ENCODE measurements around the gene OMD. TPM values are rescaled to one million over a fixed set of nuclear protein-coding genes. Genes with fewer than 3 reads are reported as not detected.

OMD gene
- total RNA-seq, 2 donors from 2014 or later: 3.6 to 6.5 TPM

- Histone ChIP-seq H3K36me3 (no peaks in the 10 kb centered on the region), H3K27ac (peak overlapping the region in 1 of 2 donors; percentile 5), H3K4me3 (no peak overlapping the region), H3K4me1 (replicated peaks) (no peaks in the 10 kb centered on the region), H3K9me3 (no peaks in the 10 kb centered on the region), H3K27me3 (replicated peaks; ENCODE audit: insufficient read depth) (no peaks in the 10 kb centered on the region)
- WGBS: 71% methylated on average over 5 of the region's 5 CpGs
- TF ChIP-seq POLR2AphosphoS5 (IDR thresholded peaks at IDR 0.05) (no peak), CTCF (IDR thresholded peaks at IDR 0.05) (no peak), POLR2A (IDR thresholded peaks at IDR 0.05) (no peak)
- no peak for DNase-seq (ENCODE audit: low spot score)
- intact Hi-C loops (cut with DNase I): no loop called here
Observed at GRCh38 chr9:92432972-92433548, 8.8 kb upstream of the OMD start.

DNA sequence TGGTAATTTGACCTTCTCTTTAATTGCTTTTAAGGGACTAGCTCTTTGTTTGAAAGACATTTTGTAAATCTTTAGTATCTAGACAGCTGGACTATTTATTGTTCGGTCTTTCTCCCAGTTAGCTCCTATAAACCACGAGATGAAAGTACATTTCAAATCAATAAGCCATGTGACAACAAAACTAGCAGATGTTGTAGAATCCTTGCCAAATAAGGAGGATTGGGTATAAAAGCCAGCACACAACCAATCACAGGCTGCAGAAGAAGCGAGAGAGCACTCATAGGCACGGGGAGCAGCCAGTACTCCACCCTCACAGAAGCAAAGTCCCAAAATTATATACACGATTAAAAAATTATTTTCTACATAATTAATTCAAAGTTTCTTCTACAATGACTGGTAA lies 8.1 kb upstream of the OMD start:
- peak; percentile 16 for TF ChIP-seq POLR2AphosphoS5 (IDR thresholded peaks at IDR 0.05)
- TF ChIP-seq POLR2A (IDR thresholded peaks at IDR 0.05): no peak
- Histone ChIP-seq H3K4me1 (replicated peaks) (no peaks in the 10 kb centered on the region), H3K27me3 (replicated peaks; ENCODE audit: insufficient read depth) (no peaks in the 10 kb centered on the region), H3K27ac (peak overlapping the region in 1 of 2 donors; percentile 5), H3K9me3 (no peaks in the 10 kb centered on the region), H3K36me3 (no peaks in the 10 kb centered on the region), H3K4me3 (no peak overlapping the region)
- WGBS: 30% methylated on average over 5 of the region's 5 CpGs
- intact Hi-C loops (cut with DNase I): no loop called here
- no peak for DNase-seq (ENCODE audit: low spot score)

DNA sequence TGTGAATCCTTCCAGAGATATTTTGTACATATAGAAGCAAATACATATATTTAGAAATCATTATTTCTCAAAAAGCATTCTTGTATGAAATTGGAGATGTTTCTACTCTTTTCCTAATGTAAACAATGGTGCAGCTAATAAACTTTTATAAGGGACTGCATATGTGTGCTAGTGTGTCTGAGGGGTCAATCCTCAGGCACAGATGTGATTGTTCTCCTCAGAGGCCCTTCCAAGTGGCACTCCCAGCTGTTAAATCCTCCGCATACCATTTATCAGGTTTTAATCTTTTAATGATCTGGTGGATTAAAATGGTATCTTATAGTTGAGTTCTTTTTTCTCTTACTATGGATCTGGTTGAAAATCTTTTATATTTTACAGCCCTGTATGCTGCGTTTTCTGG lies 5.6 kb upstream of the OMD start:
- Histone ChIP-seq H3K4me1 (replicated peaks) (no peaks in the 10 kb centered on the region), H3K27me3 (replicated peaks; ENCODE audit: insufficient read depth) (no peaks in the 10 kb centered on the region), H3K36me3 (no peaks in the 10 kb centered on the region), H3K27ac (no peak overlapping the region), H3K4me3 (no peak overlapping the region), H3K9me3 (no peaks in the 10 kb centered on the region)
- no peak for TF ChIP-seq POLR2AphosphoS5 (IDR thresholded peaks at IDR 0.05)
- TF ChIP-seq CTCF (IDR thresholded peaks at IDR 0.05): no peak
- TF ChIP-seq POLR2A (IDR thresholded peaks at IDR 0.05): no peak
- no peak for DNase-seq (ENCODE audit: low spot score)
- WGBS: 48% methylated on average over 2 of the region's 2 CpGs
- intact Hi-C loops (cut with DNase I): no loop called here

DNA sequence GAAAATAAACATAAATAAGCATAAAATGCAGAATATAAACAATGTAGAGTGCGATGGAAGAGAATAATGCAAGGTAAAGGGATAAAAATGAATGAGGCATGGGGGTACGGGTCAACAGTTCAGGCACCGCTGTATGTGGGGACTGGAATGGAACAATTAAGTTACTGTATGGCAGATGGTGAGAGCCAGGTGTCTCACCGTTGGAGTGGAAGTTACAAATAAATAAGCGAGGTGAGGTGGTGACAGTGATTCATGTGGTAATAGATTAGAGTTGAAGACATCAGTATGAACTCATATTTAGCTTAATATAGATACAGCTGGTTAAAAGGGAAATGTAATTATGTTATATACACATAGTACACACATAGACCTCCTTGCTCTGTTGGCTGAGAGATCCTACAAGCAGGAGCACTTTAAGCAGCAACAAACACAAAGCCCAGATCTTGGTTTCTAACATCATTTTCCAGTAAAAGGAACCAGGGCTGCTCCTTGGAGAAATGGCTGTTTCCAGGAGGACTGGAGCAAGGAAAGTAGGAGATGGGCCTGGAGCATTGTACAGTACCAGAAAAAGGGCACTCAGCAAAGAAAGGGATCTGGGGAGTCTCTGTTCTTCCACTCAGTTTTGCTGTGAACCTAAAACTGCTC lies 2.4 kb upstream of the OMD start:
- TF ChIP-seq POLR2AphosphoS5 (IDR thresholded peaks at IDR 0.05) (no peak), POLR2A (IDR thresholded peaks at IDR 0.05) (no peak), CTCF (IDR thresholded peaks at IDR 0.05) (no peak)
- DNase-seq (ENCODE audit: low spot score): no peak
- intact Hi-C loops (cut with DNase I): no loop called here
- peak overlapping the region in 1 of 2 donors; percentile 24 for H3K27ac ChIP-seq
- H3K9me3 ChIP-seq: no peaks in the 10 kb centered on the region
- no peaks in the 10 kb centered on the region for H3K36me3 ChIP-seq
- H3K4me1 ChIP-seq (replicated peaks): no peaks in the 10 kb centered on the region
- H3K27me3 ChIP-seq (replicated peaks; ENCODE audit: insufficient read depth): no peaks in the 10 kb centered on the region
- H3K4me3 ChIP-seq: no peak overlapping the region
- WGBS: 61% methylated on average over 5 of the region's 5 CpGs

GRCh38 chr9:92425474-92425873 lies 1.2 kb upstream of the OMD start:
- Histone ChIP-seq H3K27ac (peak overlapping the region in 1 of 2 donors; percentile 24), H3K27me3 (replicated peaks; ENCODE audit: insufficient read depth) (no peaks in the 10 kb centered on the region), H3K9me3 (no peaks in the 10 kb centered on the region), H3K4me3 (no peak overlapping the region), H3K36me3 (no peaks in the 10 kb centered on the region), H3K4me1 (replicated peaks) (no peaks in the 10 kb centered on the region)
- WGBS: 17% methylated on average over 2 of the region's 2 CpGs
- no peak for DNase-seq (ENCODE audit: low spot score)
- intact Hi-C loops (cut with DNase I): no loop called here
- TF ChIP-seq POLR2AphosphoS5 (IDR thresholded peaks at IDR 0.05): no peak
- no peak for TF ChIP-seq CTCF (IDR thresholded peaks at IDR 0.05)
- TF ChIP-seq POLR2A (IDR thresholded peaks at IDR 0.05): no peak

Measured in prostate gland (tissue), 2 donors.